HG02571 (cell line): ENCODE results near the gene KIF22.
"Not testable (repeated sequence)": the region's sequence is repeated elsewhere in the genome, so short reads cannot be mapped to it uniquely, and the experiment has no call there.

ENCODE experiments used
- ATAC-seq: cut with Tn5 transposase; IDR thresholded peaks from one replicate; pipeline ENCODE4 v1.9.1; 2021; ENCODE audit warnings: mild to moderate bottlenecking, moderate library complexity; ENCODE audit not compliant: unreplicated experiment

Gene KIF22

GRCh38 chr16:29765167-29766032 lies 25.2 kb upstream of the KIF22 start:
- ATAC-seq, result no peak

DNA sequence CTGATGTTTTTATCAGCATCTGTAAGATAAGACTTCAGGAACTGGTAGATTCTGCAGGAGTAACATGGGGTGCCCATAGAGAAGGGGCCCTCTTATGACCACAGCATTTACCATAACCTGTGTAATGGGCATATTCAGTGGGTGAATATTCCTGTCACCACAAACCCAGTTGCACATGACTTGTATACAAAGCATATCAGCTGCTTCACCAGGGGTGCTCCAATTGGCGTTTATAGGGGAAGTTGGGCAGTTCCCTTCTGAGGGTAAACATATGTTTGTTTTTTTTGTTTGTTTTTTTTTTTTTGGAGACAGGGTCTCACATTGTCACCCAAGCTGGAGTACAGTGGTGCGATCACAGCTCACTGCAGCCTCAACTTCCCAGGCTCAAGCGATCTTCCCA lies 24.0 kb upstream of the KIF22 start:
- ATAC-seq, result no peak

DNA sequence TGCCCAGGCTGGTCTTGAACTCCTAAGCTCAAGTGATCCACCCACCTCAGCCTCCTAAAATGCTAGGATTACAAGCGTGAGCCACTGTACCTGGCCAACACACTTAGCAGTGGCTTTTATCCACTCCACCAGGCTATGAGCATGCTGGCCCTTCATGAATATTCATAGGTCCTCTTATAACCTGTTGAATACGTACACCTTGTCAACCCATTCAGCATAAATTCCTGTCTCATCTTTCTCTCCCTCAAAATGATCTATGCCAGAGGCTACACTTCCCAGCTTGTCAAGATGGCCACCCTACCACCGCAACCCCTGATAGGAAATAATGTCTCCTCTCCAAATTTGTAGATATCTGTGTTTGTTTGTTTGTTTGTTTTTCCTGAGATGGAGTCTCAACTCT lies 23.5 kb upstream of the KIF22 start:
- no peak for ATAC-seq

- no peak for ATAC-seq
Measured at GRCh38 chr16:29769507-29769906, 21.0 kb upstream of the KIF22 start.

GRCh38 chr16:29770250-29770929 lies 20.2 kb upstream of the KIF22 start:
- ATAC-seq, result no peak

DNA sequence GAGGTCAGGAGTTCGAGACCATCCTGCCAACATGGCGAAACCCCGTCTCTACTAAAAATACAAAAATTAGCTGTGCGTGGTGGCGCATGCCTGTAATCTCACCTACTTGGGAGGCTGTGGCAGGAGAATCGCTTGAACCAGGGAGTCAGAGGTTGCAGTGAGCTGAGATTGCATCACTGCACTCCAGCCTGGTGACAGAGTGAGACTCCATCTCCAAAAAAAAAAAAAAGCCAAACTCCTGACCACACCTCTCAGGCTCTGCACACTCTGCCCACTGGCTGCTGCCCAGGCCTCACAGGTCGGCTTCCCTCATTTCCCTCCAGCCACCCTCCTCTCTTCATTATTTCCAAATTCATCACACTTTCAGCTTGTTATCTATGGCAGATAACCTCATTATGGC lies 18.2 kb upstream of the KIF22 start:
- ATAC-seq, result not testable (repeated sequence)

DNA sequence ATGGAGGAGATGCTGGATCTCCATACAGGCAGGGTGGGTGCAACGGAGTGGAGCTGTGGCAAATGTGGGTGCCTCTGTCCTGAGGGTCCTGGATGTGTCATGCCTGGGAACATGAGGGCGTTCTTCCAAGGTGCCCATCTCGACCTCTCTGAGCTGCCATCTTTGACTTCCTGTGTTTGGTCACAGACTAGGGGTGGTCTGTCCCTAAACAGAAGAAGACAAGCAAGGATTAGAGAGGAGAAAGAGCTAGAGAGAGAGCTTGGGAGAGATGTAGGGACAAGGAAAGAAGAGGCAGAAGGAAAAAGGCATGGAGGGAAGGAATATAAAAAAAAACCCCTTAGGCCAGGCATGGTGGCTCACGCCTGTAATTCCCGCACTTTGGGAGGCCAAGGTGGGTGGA lies 15.8 kb upstream of the KIF22 start:
- ATAC-seq, result no peak

DNA sequence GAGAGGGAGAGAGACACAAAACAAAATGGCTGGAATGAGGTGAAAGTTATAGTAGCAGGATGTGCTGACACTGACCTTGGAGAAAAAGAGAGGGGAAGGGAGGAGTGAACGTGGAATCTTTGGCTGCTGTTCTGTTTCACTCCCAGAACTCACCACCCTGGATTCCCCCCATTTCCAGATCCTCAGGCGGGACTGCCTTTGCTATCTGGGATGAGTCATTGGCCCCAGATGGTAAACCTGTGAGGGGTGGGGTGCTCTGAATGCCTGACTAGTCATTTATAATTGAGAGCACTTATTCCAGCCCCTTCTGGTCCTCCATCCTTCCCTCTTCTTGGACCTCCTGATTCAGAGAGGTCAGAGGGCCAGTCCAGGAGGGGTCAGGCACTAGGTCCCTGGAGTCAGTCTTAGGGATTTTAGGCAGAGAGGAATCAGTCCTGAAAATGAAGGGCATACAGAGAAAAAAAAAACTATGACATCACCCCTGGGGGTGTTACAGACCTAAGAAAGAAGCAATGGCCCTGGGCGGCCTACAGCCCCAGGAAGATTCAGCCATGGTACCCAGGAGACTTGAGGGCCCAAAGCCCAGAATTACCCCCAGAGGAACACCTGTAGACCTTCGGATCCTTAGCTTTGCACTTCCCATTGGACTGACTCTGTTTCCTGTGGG lies 14.7 kb upstream of the KIF22 start:
- no peak for ATAC-seq

- no peak for ATAC-seq
Measured at GRCh38 chr16:29777576-29778350, 12.8 kb upstream of the KIF22 start, which contains the start of gene ZG16. ZG16 (plus strand) TSS chr16:29778256; CDS start chr16:29779267, 1,011 bp downstream.

GRCh38 chr16:29779474-29779873 lies 11.1 kb upstream of the KIF22 start:
- ATAC-seq, result no peak

- not testable (repeated sequence) for ATAC-seq
Measured at GRCh38 chr16:29783094-29783953, 7.2 kb upstream of the KIF22 start.

DNA sequence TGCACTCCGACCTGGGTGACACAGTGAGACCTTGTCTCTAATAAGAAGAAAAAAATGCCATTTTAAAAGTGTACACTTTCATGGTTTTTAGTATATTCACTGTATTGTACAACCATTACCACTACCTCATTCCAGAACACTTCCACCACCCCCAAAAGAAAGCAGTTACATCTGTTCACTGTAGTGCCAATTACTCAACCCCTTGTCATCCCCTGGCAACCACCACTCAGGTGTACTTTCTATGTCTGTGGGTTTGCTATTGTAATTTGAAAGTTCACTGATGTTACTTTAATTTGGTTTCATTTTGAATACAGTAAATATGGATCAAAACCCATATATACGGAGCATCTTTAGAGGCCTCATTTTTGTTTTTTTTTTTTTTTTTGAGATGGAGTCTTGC lies 6.4 kb upstream of the KIF22 start:
- no peak for ATAC-seq

- ATAC-seq, result no peak
Measured at GRCh38 chr16:29784901-29785500, 5.5 kb upstream of the KIF22 start.

GRCh38 chr16:29787155-29787554 lies 3.4 kb upstream of the KIF22 start:
- ATAC-seq, result not testable (repeated sequence)

DNA sequence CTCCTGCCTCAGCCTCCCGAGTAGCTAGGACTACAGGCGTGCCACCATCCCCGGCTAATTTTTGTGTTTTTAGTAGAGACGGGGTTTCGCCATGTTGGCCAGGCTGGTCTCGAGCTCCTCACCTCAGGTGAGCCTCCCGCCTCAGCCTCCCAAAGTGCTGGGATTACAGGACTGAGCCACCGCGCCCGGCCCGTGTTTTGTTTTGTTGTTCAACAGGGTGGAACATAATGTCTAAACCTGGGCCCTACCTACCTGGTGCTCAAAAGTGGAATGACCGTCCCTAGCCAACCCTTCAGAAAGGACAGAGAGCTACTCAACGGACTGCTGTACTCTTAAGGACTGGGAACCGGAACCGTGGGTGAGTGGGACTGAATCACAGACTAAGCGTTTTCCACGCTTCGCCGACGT lies 772 bp upstream of the KIF22 start:
- ATAC-seq, result no peak

DNA sequence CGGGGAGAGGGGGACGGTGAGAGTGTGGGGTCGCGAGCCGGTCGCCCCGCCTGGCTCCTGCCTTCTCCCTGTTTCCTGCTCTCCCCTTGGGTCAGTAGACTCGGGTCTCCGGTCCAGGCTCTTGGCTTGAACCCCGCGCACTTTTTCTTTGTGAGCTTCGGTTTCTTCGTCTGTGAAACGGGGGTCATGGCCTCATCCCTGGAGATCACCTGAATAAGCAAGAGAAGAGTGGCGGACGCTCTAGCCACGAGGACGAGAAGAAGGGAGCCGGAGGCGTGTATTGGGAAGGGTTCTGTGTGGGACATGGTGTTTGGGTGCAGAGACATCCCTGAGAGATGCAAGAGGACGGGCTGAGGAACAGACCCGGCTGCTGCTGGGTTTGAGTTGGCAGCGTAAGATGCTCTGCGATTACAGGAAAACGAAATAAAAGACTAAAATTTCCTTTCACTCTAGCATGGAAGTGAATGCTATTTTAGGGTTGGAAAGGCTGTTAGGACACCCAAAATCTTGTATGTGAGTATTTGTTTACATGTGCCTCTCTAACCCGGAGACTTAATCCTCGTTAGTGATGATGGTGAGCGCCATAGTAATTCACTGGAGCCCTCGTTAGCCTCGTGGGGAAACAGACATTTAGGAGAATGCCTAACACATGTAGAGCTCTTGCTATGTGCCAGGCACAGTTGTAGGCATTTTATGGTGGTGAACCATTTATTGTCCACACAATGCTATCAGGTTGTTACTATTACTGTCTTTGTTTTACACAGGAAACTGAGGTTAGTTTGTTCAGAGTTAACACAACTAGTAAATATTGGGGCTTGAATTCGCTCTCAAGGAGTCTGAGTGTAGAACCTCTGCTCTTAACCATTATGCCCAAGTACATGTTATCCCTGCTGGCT lies 646 bp downstream of the KIF22 start:
- peak; percentile 28 for ATAC-seq

GRCh38 chr16:29791845-29792807 lies 1.6 kb downstream of the KIF22 start:
- ATAC-seq, result no peak
